ENCODE data around the gene PTPRN2. TPM values are rescaled to one million over a fixed set of nuclear protein-coding genes. Genes with fewer than 3 reads are reported as not detected.

The PTPRN2 gene
- total and polyA plus RNA-seq, 2 of the 13 experiments (the other 11 are each of a cell fraction or from before 2014, with no cell fraction given), result 2.5 to 24.2 TPM

DNA sequence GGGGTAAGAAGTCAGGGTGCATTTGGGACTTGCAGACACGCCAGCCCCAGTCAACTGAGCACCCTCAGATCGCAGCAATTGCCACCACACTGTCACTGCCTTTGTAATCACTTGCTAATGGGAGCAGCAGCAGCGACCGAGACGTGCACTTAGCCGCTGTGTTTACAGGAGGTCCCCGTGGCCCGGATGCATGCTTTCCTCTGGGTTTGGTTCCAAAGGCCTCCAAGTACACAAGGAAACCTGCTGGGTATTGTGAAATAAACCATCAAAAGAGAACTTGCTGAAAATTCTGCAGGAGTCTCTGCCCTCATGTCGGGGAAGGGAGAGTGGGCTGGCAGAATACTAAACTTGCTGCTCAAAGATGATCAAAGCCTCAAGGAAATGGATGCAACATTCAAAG lies 909.1 kb downstream of the PTPRN2 start (continued):
- TF ChIP-seq, protein P1, sequence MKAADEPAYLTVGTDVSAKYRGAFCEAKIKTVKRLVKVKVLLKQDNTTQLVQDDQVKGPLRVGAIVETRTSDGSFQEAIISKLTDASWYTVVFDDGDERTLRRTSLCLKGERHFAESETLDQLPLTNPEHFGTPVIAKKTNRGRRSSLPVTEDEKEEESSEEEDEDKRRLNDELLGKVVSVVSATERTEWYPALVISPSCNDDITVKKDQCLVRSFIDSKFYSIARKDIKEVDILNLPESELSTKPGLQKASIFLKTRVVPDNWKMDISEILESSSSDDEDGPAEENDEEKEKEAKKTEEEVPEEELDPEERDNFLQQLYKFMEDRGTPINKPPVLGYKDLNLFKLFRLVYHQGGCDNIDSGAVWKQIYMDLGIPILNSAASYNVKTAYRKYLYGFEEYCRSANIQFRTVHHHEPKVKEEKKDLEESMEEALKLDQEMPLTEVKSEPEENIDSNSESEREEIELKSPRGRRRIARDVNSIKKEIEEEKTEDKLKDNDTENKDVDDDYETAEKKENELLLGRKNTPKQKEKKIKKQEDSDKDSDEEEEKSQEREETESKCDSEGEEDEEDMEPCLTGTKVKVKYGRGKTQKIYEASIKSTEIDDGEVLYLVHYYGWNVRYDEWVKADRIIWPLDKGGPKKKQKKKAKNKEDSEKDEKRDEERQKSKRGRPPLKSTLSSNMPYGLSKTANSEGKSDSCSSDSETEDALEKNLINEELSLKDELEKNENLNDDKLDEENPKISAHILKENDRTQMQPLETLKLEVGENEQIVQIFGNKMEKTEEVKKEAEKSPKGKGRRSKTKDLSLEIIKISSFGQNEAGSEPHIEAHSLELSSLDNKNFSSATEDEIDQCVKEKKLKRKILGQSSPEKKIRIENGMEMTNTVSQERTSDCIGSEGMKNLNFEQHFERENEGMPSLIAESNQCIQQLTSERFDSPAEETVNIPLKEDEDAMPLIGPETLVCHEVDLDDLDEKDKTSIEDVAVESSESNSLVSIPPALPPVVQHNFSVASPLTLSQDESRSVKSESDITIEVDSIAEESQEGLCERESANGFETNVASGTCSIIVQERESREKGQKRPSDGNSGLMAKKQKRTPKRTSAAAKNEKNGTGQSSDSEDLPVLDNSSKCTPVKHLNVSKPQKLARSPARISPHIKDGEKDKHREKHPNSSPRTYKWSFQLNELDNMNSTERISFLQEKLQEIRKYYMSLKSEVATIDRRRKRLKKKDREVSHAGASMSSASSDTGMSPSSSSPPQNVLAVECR (CRISPR knock-in tag; IDR thresholded peaks at IDR 0.05; ENCODE audit: borderline replicate concordance), result peak; percentile 51; the same call in 1 of the 2 replicates
- TF ChIP-seq ZFP36L2 (CRISPR knock-in tag; IDR thresholded peaks at IDR 0.05) (no peak), ZSCAN12 (CRISPR knock-in tag; IDR thresholded peaks at IDR 0.05) (0 out of 2 replicates have a peak, but pooled peaks have one; percentile 58), YY1 (IDR thresholded peaks at IDR 0.05; ENCODE audit: insufficient read depth, insufficient replicate concordance, low read depth, low read length) (peak; percentile 22), ETV5 (CRISPR knock-in tag; IDR thresholded peaks at IDR 0.05; ENCODE audit: borderline replicate concordance) (peak; percentile 89; the same call in 1 of the 2 replicates), HDAC2 (CRISPR knock-in tag; IDR thresholded peaks at IDR 0.05) (peak; percentile 80), ZSCAN20 (CRISPR knock-in tag; IDR thresholded peaks at IDR 0.05; ENCODE audit: borderline replicate concordance) (0 out of 2 replicates have a peak, but pooled peaks have one; percentile 36), ZNF263 (CRISPR knock-in tag; IDR thresholded peaks at IDR 0.05) (peak; percentile 49), ZNF556 (CRISPR knock-in tag; IDR thresholded peaks at IDR 0.05; ENCODE audit: borderline replicate concordance) (0 out of 2 replicates have a peak, but pooled peaks have one; percentile 38), ZNF264 (CRISPR knock-in tag; IDR thresholded peaks at IDR 0.05) (peak; percentile 83; the same call in 1 of the 2 replicates), GATAD2A (CRISPR knock-in tag; IDR thresholded peaks at IDR 0.05) (peak; percentile 53; the same call in 1 of the 2 replicates), ZNF230 (CRISPR knock-in tag; IDR thresholded peaks at IDR 0.05) (no peak), MIXL1 (CRISPR knock-in tag; IDR thresholded peaks at IDR 0.05) (0 out of 2 replicates have a peak, but pooled peaks have one; percentile 47)
- TF ChIP-seq, protein P2, sequence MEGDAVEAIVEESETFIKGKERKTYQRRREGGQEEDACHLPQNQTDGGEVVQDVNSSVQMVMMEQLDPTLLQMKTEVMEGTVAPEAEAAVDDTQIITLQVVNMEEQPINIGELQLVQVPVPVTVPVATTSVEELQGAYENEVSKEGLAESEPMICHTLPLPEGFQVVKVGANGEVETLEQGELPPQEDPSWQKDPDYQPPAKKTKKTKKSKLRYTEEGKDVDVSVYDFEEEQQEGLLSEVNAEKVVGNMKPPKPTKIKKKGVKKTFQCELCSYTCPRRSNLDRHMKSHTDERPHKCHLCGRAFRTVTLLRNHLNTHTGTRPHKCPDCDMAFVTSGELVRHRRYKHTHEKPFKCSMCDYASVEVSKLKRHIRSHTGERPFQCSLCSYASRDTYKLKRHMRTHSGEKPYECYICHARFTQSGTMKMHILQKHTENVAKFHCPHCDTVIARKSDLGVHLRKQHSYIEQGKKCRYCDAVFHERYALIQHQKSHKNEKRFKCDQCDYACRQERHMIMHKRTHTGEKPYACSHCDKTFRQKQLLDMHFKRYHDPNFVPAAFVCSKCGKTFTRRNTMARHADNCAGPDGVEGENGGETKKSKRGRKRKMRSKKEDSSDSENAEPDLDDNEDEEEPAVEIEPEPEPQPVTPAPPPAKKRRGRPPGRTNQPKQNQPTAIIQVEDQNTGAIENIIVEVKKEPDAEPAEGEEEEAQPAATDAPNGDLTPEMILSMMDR (CRISPR knock-in tag; IDR thresholded peaks at IDR 0.05), result no peak
- TF ChIP-seq, protein P3, sequence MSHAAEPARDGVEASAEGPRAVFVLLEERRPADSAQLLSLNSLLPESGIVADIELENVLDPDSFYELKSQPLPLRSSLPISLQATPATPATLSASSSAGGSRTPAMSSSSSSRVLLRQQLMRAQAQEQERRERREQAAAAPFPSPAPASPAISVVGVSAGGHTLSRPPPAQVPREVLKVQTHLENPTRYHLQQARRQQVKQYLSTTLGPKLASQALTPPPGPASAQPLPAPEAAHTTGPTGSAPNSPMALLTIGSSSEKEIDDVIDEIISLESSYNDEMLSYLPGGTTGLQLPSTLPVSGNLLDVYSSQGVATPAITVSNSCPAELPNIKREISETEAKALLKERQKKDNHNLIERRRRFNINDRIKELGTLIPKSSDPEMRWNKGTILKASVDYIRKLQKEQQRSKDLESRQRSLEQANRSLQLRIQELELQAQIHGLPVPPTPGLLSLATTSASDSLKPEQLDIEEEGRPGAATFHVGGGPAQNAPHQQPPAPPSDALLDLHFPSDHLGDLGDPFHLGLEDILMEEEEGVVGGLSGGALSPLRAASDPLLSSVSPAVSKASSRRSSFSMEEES (CRISPR knock-in tag; IDR thresholded peaks at IDR 0.05), result peak; percentile 46; the same call in 1 of the 2 replicates
- TF ChIP-seq, protein P4, sequence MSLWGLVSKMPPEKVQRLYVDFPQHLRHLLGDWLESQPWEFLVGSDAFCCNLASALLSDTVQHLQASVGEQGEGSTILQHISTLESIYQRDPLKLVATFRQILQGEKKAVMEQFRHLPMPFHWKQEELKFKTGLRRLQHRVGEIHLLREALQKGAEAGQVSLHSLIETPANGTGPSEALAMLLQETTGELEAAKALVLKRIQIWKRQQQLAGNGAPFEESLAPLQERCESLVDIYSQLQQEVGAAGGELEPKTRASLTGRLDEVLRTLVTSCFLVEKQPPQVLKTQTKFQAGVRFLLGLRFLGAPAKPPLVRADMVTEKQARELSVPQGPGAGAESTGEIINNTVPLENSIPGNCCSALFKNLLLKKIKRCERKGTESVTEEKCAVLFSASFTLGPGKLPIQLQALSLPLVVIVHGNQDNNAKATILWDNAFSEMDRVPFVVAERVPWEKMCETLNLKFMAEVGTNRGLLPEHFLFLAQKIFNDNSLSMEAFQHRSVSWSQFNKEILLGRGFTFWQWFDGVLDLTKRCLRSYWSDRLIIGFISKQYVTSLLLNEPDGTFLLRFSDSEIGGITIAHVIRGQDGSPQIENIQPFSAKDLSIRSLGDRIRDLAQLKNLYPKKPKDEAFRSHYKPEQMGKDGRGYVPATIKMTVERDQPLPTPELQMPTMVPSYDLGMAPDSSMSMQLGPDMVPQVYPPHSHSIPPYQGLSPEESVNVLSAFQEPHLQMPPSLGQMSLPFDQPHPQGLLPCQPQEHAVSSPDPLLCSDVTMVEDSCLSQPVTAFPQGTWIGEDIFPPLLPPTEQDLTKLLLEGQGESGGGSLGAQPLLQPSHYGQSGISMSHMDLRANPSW (CRISPR knock-in tag; IDR thresholded peaks at IDR 0.05; ENCODE audit: borderline replicate concordance), result 0 out of 2 replicates have a peak, but pooled peaks have one; percentile 48
